GM21360 (cell line): ENCODE data around the gene ITPR3.
"Not testable (repeated sequence)": the region's sequence is repeated elsewhere in the genome, so short reads cannot be mapped to it uniquely, and the experiment has no call there.

Source experiments
- ATAC-seq: cut with Tn5 transposase; IDR thresholded peaks from one replicate; pipeline ENCODE4 v1.9.1; 2021; ENCODE audit warnings: mild to moderate bottlenecking, moderate library complexity; ENCODE audit not compliant: unreplicated experiment

The ITPR3 gene

DNA sequence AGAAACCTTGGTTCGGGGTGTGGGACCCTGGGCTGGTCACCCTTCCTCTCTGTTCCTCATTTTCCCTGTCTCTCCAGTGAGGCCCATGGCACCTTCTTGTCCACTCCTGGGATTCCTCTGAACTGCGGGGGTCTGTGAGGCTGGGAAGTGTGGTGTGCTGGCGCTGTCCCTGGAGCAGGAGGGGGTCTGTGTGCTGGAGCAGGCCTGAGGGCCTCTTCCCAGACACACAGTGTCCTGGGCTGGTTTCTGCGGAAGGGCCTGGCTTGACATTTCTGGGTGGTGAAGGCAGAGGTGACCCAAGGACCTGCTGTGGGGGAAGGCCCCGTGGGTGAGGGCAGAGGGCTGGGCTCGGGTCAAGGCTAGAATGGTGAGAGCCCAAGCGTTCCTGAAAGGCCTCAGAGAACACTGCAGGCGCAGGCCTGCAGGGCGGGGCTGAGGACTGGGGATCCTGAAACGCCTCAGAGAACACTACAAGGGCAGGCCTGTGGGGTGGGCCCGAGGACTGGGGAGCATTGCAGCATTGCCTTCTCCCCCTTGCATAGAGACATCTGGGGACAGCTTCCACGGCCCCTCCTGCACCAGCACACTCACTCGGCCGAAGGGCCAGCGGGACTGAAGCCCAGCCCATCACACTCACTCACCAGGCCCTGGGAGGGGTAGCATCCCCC lies 30.5 kb upstream of the ITPR3 start:
- no peak for ATAC-seq

DNA sequence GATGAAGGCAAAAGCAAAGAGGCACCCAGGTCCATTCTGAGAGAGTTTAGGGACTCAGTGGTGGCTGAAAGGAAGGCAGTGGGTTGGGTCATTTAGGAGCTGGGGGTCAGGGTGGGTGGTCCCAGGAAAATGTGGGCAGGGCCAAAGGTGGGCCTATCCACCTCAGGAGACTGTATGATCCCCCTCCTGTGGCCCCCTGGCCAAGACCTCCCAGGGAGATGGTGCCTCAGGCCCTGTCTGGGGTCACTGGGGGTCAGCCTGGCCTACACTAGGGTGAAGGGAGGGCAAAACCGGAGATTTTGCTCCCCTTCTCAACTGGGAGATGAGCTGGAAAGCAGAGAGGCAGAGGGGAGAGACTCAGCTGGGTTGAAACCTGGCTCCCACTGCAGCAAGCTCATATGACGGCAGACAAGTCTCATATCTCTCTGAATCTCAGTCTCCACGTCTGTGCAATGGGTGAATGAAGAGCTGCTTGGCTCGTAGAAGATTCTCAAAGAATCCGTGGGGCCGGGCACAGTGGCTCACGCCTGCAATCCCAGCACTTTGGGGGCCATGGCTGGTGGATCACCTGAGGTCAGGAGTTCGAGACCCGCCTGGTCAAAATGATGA lies 29.6 kb upstream of the ITPR3 start:
- no peak for ATAC-seq

DNA sequence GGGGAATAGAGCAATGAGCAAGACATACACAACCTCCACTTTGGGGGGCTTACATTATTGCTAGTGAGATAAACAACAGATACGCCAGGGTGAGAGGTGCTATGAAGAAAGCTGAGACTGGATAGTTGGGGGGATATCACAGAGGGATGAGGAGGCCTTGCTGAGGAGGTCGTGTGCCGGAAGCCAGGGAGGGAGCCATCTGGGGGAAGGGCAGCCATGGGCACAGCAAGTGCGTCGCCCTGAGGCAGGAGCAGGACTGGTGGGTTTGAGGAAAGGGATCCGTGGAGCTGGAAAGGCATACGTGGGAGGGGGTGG lies 28.9 kb upstream of the ITPR3 start:
- ATAC-seq = no peak

DNA sequence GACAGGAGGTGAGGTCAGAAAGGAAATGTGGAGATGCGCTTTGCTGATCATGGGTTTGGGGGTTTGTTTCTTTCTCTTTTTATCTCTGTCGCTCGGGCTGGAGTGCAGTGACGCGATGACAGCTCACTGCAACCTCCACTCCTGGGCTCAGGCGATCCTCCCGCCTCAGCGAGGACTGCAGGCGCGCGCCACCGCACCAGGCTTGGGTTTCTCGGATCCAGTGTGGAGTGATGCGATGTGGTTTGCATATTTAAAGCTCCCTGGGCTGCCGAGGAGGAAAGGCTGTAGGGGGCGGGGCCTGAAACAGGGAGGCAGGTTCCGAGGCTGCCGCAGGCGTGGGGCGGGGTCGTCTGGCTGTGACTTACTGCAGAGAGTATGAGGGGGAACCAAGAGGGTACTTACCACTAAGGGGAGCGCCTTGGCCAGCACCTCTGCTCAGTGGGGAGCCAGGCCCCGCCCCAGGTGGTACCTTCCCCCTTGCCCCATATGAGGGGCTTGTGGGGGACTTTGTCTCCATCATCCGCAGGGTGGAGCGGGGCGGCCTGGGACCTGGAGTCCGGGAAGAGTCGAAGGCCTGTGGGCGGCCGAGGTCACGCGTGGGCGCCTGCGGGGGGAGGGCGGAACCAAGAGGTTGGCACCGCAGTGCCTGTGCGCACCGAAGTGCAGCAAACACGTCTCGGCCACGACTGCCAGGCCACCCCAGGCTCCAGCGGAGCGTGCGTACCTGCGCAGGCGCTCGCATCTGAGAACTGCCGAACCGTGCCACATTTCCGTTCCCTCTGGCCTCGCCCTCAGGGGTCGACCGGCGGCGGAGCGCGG lies 28.3 kb upstream of the ITPR3 start:
- ATAC-seq = peak; percentile 39

DNA sequence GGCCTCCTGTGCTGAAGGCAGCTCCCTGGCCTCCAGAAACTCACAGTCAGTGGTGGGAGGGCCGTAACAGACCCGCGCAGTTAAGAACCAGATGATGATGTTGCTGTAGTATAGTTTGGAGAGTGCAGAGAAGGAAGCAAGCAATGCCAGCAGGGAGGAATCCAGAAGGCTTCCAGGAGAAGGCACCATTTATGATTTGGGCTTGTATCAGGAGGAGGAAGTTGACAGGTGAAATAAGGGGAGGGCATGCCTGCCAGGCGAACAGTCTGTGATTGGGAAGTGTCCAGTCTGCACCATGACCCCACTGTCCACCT lies 27.8 kb upstream of the ITPR3 start:
- no peak for ATAC-seq

DNA sequence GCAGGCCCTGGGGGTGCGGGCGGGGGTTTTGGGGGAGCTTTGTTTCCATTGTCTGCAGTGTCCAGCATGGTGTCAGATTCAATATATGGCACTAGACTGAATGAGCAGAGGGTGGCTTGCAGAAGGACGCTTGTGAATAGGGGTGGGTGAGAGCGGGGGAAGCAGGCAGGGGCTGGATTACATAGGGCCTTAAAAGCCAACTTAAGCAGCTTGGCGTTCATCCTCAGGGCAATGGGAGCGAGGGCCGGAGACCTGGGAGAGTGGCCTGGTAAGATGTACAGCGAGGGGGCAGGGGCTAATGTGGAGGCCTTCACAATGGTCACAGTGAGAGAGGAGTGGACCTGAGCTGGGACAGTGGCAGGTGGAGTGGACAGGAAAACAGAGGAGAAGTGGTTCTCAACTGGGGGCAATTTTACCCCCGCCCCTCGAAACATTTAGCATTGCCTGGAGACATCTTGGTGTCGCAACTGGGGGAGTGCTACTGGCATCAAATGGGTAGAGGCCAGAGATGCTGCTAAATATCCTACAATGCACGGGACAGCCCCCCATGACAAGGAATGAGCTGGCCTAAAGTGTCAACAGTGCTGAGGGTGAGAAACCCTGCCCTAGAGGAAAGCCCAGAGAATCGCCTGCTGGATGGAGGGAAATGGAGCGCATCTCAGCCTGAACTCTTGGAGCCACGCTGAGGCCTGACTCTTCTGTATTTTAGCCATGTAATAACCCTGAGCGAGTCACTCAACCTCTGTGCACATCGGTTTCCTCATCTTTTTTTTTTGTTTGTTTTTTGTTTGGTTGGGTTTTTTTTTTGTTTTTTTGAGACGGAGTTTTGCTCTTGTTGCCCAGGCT lies 25.9 kb upstream of the ITPR3 start:
- no peak for ATAC-seq

DNA sequence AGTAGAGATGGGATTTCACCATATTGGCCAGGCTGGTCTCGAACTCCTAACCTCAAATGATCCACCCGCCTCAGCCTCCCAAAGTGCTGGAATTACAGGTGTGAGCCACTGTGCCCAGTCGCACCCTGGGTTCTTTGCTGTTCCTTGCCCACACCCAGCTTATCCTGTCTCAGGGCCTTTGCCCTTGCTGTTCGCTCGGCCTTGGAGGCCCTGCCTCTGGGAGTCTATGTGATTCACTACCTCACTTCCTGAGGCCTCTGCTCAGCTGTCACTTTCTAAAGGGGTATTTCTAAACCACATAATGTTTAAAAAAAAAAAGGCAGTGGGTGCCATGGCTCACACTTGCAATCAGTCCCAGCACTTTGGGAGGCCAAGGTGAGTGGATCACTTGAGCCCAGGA lies 24.2 kb upstream of the ITPR3 start:
- not testable (repeated sequence) for ATAC-seq

DNA sequence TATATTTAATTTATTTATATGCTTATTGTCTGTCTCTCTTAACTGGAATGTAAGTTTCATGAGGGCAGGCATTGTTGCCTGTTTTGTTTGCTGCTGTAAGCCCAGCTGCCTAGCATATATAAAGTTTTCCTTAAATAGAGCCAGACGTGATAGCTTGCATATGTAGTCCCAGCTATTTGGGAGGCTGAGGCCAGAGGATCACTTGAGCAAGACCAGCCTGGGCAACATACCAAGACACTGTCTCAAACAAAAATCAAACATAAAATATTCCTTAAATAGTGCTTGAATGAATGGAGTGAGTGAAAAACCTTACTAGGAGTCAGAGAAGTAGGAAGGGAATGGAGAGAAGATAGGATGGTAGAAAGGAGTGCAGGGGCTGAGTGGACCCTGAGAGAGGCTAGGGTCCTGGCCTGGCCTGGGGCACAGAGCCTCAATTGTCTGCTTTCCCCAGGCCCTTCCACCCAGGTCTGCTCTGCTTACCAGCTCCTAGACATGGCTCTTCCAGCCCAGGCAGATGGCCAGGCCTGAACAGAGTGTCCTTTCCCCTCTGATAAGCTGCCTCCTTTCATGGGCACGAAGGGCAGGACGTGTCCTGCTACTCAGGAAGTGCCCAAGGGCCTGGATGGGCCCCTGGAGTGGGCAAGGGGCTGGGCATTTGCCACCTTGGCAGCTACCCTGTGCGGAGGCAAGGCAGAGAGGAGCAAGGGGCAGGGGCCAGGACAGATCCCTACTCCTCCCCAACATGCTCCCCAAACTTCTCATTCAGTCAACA lies 23.4 kb upstream of the ITPR3 start:
- ATAC-seq = no peak

DNA sequence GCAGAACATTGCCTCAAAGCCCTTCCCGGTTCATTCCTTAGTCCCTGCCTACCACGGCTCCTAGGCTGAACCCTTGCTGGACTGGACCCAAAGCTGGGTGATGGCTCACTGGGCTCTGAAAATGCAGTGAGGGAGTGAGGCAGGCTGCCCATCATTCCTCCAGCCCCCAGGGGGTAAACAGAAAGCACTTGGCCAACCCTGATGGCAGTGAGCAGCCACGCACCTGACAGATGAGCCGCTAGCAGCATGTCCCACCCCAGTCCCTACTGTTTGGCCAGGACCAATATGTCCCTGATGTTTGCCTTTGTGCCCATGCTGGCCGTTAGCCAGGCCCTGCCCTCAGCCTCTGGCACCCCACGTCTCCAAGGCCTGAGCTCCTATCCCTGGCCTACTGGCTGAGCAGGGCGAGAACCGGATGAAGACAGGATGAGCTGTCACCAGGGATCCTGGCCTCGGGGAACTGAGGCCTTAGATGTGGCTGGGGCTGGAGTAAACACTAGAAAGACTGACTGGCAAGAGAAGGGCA lies 21.6 kb upstream of the ITPR3 start:
- no peak for ATAC-seq

DNA sequence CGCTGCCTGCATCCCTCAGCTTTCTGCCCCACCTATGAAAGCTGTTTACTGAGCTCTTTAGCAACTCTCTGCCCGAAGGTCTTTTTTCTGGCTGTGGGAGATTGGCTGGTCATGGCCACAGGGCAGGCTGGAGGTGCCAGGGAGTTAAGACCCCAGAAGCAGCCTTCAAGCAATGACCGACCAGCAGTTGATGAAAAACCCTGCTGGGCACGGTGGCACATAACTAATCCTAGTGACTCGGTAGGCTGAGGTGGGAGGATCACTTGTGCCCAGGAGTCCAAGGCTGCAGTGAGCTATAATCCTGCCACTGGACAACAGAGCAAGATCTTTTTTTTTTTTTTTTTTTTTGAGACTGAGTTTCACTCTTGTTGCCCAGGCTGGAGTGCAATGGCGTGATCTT lies 20.4 kb upstream of the ITPR3 start:
- no peak for ATAC-seq

DNA sequence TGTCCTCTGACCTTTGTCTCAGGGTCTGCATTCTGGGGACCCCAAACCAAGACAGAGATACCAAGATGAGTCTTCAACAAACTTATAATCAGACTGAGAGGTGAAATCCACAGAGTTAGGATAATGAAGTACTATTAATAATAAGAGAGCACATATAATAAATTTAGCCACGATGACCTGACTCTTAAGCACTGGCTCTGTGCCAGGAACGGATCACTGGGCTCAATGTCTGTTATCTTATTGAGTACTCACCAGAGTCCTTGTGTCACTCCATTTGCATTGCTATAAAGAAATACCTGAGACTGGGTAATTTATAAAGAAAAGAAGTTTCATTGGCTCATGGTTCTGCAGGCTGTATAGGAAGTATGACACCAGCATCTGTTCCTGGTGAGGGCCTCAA lies 18.9 kb upstream of the ITPR3 start:
- ATAC-seq = no peak

DNA sequence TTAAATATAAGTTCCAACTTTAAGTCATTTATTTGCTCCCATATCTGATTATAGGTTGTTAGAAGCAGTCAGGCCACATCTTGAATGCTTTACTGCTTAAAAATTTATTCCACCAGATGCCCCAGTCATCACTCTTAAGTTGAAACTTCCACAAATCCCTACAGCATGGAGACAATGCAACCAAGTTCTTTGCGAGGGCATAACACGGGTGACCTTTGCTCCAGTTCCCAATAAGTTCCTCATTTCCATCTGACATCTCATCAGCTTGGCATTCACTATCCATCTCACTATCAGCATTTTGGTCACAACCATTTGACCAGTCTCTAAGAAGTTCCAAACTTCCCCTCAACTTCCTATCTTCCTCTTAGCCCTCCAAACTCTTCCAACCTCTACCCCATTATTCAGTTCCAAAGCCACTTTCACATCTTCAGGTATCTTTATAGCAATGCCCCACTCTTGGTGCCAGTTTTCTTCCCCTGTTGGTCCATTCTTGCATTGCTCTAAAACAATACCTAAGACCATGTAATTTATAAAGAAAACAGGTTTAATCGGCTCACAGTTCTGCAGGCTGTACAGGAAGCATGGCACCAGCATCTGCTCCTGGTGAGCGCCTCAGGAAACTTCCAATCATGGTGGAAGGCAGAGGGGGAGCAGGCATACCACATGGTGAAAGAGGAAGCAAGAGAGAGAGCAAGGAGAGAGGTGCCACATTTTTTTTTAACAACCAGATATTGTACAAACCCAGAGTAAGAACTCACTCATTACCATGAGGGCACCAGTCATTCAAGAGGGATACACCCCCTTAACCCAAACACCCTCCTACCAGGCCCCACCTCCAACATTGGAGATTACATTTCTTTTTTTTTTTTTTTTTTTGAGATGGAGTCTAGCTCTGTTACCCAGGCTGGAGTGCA lies 15.9 kb upstream of the ITPR3 start:
- no peak for ATAC-seq

DNA sequence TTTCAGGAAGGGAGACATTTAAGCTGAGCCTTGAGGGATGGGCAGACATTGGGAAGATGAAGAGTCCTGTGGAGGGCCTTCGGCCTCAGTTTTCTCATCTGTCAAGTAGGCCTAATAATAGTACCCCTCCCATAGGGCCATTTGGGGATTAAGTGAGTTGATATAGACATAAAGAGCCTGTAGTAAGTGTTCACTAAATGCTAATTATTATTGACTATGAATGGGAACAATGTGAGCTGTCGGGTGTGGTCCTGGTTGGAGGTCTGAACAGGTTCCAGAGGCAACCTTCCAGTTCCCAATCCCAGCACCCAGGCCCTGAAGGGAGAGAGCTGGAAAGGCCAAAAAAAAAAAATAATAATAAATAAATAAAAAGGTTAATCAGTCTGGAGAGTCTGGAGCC lies 14.5 kb upstream of the ITPR3 start:
- ATAC-seq = no peak

DNA sequence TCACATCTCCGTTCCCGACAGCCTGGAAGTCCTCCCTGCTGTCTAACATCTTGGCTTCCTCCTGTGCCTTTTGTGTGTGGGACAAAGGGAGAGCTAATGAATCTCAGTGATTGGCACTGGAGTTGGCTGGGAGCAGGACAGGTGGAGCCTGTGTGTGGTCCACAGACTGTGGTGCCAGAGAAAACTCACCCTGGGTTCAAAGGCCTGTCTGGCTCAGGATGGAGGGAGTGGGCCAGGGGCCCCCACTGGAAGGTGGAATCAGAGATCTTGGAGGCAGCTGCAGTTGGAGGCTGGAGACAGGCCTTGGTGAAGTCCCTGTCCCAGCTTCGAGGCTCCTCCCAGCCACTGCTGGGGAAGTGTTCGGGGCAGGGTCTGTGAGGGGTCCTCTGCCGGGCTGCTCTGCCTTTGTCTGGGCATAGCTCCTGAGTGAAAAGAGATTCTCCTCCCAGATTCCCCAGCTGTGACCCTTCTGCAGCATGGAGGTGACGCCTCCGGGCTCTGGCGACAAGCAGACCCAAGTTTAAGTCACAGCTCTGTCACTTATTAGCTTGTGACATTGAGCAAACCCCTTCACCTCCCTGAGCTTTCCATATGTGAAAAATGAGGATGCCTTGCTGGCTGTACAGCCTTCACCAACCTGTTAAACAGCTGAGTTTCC lies 13.9 kb upstream of the ITPR3 start:
- ATAC-seq = no peak

DNA sequence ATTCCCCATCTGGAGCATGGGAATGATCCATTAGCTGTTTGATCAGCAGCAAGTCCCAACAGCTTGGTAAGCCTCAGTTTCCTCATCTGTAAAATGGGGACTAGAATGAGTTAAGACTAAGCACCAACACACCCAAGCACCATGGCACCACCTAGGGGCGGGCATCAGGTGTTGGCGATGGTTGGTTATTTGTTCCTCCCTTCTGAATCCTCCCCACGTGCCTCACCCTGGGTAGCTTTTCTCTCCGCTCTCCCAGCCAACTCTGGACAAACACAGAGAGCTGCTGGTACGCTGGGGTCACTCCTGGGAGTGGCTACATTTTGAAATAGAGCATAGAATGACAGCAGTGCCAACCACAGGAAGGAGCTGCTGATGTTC lies 13.3 kb upstream of the ITPR3 start:
- no peak for ATAC-seq

DNA sequence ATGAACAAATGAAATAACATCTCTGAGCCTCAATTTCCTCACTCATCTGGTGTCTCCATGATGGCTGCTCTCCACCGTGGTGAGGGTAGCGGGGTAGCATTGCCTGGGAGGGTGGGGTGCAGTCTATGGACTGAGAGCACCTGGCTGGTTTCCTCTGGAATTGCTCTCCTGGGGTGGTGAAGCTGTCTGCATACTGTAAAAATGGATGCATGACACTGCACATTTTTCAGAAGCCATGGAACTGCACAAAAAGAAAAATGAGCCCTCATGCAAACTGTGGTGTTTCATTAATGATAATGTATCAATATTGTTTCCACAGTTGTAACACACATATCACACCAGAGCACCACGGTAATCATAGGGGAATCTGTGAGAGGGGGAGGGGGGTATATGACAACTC lies 12.1 kb upstream of the ITPR3 start:
- no peak for ATAC-seq

DNA sequence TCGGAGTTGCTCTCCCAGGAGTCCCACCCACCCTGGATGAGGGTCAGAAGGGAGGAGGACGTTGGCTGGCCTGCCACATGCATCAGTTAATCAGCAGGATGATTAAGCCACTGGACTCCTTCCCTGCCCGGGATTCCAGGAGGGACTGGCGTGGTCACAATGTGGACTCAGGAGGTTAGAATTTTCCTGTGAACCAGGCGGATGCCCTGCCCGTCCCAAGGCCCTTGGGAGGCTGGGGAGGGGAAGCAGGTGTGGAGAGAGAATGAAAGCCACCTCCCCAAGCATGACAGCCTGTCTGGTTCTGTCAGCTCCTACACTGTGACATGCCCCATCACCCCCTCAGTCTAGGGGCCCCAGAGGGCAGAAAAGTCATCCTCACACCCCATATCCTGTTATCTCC lies 11.6 kb upstream of the ITPR3 start:
- no peak for ATAC-seq

DNA sequence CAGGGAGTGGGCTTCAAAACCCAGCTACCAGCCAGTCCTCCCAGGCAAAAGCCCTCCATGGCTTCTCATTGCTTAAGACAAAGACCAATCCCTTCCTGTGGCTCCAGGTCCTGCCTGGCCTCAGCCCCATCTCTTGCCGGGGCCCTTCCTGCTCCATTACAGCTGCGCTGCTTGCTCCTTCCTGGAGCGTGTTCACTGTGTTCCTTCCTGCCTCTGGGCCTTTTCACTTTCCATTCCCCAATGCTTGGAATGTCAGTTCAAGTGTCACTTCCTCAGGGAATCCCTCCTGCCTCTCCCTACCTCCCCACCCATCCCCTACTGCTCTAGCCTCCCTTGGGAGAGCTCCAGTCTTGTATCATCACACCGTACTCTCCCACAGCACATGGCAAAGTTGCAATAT lies 11.1 kb upstream of the ITPR3 start:
- no peak for ATAC-seq
